ENCODE data around the gene SEMA5A. TPM values are rescaled to one million over a fixed set of nuclear protein-coding genes. Genes with fewer than 3 reads are reported as not detected.

The SEMA5A gene
- total and polyA plus RNA-seq, 2 of the 13 experiments (the other 11 are each of a cell fraction or from before 2014, with no cell fraction given): 0.01 TPM; not detected in 1

DNA sequence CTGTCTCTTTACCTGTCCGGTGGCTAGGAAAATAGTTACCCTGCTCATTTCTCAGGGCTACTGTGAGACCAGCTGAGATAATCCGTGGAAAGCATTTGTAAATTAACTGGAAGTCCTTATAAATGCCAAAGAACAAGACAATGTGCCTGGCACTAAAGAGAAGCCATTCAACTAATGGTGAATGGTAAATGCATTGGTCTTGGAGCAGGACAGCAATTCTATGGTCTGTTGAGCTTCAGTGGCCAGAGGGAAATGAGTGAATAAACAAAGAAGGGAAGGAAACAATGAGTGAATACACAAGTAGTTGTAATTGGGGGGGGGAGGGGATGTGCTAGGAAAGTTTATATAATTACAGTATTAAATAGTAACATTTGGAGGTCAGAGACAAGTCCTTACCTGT is 353.6 kb downstream of the SEMA5A start (continued):
- TF ChIP-seq ZNF460 (CRISPR knock-in tag; IDR thresholded peaks at IDR 0.05; ENCODE audit: borderline replicate concordance): no peak
- no peak for TF ChIP-seq HNRNPLL (IDR thresholded peaks at IDR 0.05; ENCODE audit: low read depth, low read length, poor library complexity, severe bottlenecking)
- TF ChIP-seq, protein P1, sequence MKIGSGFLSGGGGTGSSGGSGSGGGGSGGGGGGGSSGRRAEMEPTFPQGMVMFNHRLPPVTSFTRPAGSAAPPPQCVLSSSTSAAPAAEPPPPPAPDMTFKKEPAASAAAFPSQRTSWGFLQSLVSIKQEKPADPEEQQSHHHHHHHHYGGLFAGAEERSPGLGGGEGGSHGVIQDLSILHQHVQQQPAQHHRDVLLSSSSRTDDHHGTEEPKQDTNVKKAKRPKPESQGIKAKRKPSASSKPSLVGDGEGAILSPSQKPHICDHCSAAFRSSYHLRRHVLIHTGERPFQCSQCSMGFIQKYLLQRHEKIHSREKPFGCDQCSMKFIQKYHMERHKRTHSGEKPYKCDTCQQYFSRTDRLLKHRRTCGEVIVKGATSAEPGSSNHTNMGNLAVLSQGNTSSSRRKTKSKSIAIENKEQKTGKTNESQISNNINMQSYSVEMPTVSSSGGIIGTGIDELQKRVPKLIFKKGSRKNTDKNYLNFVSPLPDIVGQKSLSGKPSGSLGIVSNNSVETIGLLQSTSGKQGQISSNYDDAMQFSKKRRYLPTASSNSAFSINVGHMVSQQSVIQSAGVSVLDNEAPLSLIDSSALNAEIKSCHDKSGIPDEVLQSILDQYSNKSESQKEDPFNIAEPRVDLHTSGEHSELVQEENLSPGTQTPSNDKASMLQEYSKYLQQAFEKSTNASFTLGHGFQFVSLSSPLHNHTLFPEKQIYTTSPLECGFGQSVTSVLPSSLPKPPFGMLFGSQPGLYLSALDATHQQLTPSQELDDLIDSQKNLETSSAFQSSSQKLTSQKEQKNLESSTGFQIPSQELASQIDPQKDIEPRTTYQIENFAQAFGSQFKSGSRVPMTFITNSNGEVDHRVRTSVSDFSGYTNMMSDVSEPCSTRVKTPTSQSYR (CRISPR knock-in tag; IDR thresholded peaks at IDR 0.05; ENCODE audit: borderline replicate concordance): no peak

DNA sequence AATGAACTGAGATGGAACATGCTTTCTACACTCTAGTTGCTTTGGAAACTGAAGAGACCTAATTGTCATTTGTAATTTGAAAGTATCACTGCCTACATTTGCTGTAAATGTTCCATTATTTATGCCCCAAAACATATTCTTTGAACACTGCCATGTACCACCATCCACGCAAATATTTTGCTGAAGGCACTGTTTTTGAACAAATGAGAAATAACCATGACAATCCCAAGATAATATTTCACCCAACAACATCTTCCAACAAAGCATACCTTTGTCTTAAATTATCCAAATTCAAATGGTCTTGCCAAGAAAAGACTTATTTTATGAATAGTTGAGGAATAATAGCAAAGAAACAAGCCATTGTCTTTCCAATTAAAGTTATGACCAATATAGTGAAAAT is 356.2 kb downstream of the SEMA5A start:
- CTCF ChIA-PET (ENCODE audit: low intra/inter-chr PET ratio, low total read pairs): no interaction called here
- TF ChIP-seq, protein P2, sequence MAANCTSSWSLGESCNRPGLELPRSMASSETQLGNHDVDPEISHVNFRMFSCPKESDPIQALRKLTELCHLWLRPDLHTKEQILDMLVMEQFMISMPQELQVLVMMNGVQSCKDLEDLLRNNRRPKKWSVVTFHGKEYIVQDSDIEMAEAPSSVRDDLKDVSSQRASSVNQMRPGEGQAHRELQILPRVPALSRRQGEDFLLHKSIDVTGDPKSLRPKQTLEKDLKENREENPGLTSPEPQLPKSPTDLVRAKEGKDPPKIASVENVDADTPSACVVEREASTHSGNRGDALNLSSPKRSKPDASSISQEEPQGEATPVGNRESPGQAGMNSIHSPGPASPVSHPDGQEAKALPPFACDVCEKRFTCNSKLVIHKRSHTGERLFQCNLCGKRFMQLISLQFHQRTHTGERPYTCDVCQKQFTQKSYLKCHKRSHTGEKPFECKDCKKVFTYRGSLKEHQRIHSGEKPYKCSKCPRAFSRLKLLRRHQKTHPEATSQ (CRISPR knock-in tag; IDR thresholded peaks at IDR 0.05; ENCODE audit: borderline replicate concordance): no peak
- TF ChIP-seq PPARG (CRISPR knock-in tag; conservative IDR thresholded peaks at IDR 0.05) (no peak), RAD21 (CRISPR knock-in tag; IDR thresholded peaks at IDR 0.05) (no peak), KAT8 (CRISPR knock-in tag; IDR thresholded peaks at IDR 0.05) (no peak), GATAD2A (CRISPR knock-in tag; IDR thresholded peaks at IDR 0.05) (no peak), PRMT3 (CRISPR knock-in tag; IDR thresholded peaks at IDR 0.05; ENCODE audit: borderline replicate concordance, low read depth) (no peak), HHEX (CRISPR knock-in tag; IDR thresholded peaks at IDR 0.05) (no peak)
- TF ChIP-seq, protein P3, sequence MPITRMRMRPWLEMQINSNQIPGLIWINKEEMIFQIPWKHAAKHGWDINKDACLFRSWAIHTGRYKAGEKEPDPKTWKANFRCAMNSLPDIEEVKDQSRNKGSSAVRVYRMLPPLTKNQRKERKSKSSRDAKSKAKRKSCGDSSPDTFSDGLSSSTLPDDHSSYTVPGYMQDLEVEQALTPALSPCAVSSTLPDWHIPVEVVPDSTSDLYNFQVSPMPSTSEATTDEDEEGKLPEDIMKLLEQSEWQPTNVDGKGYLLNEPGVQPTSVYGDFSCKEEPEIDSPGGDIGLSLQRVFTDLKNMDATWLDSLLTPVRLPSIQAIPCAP (CRISPR knock-in tag; IDR thresholded peaks at IDR 0.05; ENCODE audit: low read depth): no peak
- TF ChIP-seq, protein P4, sequence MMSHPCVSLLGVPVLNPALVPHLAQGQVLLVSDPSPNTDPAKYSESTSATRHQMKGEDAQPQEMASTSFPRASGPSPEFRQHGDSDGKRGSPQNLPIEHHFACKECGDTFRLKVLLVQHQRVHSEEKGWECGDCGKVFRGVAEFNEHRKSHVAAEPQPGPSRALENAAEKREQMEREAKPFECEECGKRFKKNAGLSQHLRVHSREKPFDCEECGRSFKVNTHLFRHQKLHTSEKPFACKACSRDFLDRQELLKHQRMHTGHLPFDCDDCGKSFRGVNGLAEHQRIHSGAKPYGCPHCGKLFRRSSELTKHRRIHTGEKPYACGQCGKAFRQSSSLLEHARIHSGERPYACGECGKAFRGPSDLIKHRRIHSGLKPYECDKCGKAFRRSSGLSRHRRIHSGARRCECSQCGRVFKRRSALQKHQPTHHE (CRISPR knock-in tag; IDR thresholded peaks at IDR 0.05; ENCODE audit: borderline replicate concordance): no peak
- TF ChIP-seq, protein P5, sequence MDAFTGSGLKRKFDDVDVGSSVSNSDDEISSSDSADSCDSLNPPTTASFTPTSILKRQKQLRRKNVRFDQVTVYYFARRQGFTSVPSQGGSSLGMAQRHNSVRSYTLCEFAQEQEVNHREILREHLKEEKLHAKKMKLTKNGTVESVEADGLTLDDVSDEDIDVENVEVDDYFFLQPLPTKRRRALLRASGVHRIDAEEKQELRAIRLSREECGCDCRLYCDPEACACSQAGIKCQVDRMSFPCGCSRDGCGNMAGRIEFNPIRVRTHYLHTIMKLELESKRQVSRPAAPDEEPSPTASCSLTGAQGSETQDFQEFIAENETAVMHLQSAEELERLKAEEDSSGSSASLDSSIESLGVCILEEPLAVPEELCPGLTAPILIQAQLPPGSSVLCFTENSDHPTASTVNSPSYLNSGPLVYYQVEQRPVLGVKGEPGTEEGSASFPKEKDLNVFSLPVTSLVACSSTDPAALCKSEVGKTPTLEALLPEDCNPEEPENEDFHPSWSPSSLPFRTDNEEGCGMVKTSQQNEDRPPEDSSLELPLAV (CRISPR knock-in tag; conservative IDR thresholded peaks at IDR 0.05; ENCODE audit: low read depth): no peak
- TF ChIP-seq, protein P6, sequence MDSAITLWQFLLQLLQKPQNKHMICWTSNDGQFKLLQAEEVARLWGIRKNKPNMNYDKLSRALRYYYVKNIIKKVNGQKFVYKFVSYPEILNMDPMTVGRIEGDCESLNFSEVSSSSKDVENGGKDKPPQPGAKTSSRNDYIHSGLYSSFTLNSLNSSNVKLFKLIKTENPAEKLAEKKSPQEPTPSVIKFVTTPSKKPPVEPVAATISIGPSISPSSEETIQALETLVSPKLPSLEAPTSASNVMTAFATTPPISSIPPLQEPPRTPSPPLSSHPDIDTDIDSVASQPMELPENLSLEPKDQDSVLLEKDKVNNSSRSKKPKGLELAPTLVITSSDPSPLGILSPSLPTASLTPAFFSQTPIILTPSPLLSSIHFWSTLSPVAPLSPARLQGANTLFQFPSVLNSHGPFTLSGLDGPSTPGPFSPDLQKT (CRISPR knock-in tag; IDR thresholded peaks at IDR 0.05; ENCODE audit: borderline replicate concordance): no peak

More for the DNA sequence above, 356.2 kb downstream of the SEMA5A start:
- DNase-seq (ENCODE audit: low spot score): no peak
- Histone ChIP-seq H3K4me3 (replicated peaks in 1 of 3; ENCODE audit: insufficient read depth in 1 of 3, low read depth in 2 of 3, low read length in 3 of 3) (no peak overlapping the region), H3K36me3 (replicated peaks in 1 of 2; ENCODE audit: control insufficient read depth in 1 of 2, insufficient read depth in 2 of 2, low read length in 2 of 2) (no peaks in the 10 kb centered on the region), H2AFZ (ENCODE audit: low read length) (no peak overlapping the region), H4K20me1 (ENCODE audit: insufficient read depth, low read length) (no peaks in the 10 kb centered on the region), H3K4me1 (ENCODE audit: insufficient read depth, low read length) (no peaks in the 10 kb centered on the region), H3K27me3 (ENCODE audit: control insufficient read depth in 1 of 2, insufficient read depth in 2 of 2, low read length in 2 of 2) (no peaks in the 10 kb centered on the region), H3K4me2 (ENCODE audit: low read depth, low read length) (no peak overlapping the region), H3K79me2 (ENCODE audit: insufficient read depth, low read length) (no peaks in the 10 kb centered on the region), H3K9ac (ENCODE audit: insufficient read depth, low read depth, low read length) (no peak overlapping the region), H3K9me3 (ENCODE audit: low read length) (peaks cover 3% of the 10 kb centered on the region; the same call in 1 of the 2 replicates), H3K27ac (ENCODE audit: extremely low read length, insufficient read depth, low read length) (no peak overlapping the region)
- intact Hi-C loops (cut with micrococcal nuclease; ENCODE audit: unreplicated experiment) (no loop called here), in situ Hi-C loops (cut with HindIII; ENCODE audit: extremely low pct_ligation_motif_present, low pct_unique_long_range_greater_than_20kb) (no loop called here)
- POLR2A ChIA-PET: no interaction called here
- WGBS (ENCODE audit: low lambda C conversion rate): 0% methylated on average over 1 of the region's 1 CpG
- ATAC-seq: no peak
- FAIRE-seq: no peak
- BruUV-seq (replicated peaks): no TSS peak
